ENCODE measurements around the gene HPCAL1.
"Not testable (repeated sequence)": the region's sequence is repeated elsewhere in the genome, so short reads cannot be mapped to it uniquely, and the experiment has no call there.

HPCAL1 gene

DNA sequence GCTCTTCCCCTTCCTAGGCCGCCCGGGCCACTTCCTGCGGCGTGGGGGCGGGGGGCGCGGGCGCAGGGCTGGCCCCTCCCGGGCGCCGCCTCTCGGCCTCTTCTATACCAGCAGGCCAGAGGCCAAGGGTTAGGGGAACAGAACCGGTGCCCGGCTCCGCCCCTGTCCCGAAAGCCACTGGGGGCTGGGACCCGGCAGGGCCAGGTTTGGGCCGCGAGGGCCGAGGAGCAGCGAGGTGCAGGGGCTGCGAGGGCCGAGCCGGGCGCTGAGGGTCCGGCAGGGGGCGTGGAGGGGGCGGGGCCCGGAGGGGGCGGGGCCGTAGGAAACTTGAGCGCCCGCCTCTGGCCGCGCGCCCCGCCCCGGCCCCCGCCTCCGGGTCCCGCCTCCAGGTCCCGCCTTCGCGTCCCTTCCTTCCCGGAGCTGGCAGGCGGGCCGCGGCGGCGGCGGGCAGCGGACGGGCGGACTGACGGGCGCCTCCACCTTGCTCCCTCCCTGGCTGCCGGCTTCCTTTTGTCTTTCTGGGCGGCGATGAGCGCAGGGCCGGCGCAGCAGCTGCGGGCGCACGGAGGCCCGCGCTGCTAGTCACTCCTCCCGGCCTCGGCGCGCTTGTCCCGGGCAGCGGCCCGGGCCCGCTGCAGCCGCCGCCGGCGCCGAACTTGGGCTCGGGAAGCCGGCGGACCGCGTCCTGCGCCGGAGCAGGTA is at the start of gene HPCAL1:
TSS of gene HPCAL1 (plus strand) at position 426 of the 702 bp plus-strand sequence. CDS start 116,854 bp downstream, outside the sequence.
- DNase-seq (ENCODE audit: low spot score): peak; percentile 96

GRCh38 chr2:10253596-10254372 is 48.9 kb upstream of the HPCAL1 start:
- no peak for DNase-seq (ENCODE audit: low spot score)

GRCh38 chr2:10254373-10255188 is 48.1 kb upstream of the HPCAL1 start:
- DNase-seq (ENCODE audit: low spot score): no peak

DNA sequence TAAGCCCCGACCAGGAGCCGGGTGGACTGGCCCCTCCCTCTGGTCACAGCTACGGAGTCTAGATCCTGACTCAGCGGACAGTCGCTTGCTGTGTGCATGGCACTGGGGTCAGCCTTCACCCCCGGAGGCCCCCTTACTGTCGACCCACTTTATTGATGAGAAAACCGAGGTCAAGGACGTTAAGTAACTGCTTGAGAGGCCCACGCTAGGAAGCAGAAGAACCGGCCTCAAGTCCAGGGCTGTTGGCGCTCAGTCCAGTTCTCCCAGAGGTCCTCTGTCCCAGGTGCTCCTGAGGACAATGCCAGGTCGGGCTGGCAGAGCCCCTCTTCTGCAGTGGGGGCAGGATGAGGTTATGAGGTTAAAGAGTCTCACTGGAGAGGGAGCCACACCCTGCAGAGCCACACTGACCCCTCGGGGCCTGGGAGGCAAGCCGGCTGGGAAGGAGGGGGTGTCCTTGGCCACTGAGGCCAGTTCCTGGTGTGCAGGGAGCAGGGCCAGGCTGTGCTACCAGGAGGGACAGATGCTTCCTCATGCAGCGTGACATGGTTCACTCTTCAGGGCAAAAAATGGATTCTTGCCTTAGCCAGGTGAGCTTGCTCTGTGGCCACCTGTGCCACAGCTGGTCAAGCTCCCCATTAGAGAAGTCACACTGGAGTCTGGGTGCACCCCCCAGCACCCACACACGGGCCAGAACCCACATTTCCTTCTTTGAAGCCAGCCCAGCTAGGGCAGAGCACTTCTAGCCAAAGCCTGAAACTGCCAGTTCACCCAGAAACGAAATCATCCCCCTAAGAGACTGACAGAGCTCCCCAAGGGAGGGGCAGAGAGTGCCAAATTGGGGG is 47.3 kb upstream of the HPCAL1 start:
- no peak for DNase-seq (ENCODE audit: low spot score)

DNA sequence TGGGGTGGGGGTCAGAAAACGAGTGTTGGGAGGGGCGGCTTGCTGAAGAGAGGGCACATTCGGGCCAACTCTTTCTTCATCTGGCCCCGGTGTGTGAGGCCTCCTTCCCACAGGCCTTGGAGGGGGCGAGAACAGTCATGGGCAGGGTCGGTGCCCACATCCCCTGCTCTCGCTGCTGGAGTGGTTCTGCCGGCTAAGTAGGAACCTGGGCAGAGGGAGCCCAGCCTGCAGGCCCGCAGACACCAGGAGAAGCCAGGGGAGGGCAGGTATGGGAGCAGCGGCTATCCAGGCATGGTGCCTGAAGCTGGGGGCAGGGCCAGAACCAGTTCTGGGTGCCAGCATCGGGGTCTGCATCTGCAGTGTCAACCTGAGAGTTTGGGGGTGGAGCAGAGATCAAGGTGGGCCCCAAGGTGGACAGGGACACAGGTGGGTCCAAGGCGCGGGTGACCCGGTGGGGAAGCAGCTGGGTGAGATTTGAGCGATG is 46.6 kb upstream of the HPCAL1 start:
- no peak for DNase-seq (ENCODE audit: low spot score)

- DNase-seq (ENCODE audit: low spot score): no peak
Observed at GRCh38 chr2:10256515-10257031, 46.1 kb upstream of the HPCAL1 start.

GRCh38 chr2:10257036-10257435 is 45.7 kb upstream of the HPCAL1 start:
- no peak for DNase-seq (ENCODE audit: low spot score)

- no peak for DNase-seq (ENCODE audit: low spot score)
Observed at GRCh38 chr2:10257500-10258147, 45.1 kb upstream of the HPCAL1 start.

- no peak for DNase-seq (ENCODE audit: low spot score)
Observed at GRCh38 chr2:10258326-10258725, 44.4 kb upstream of the HPCAL1 start.

GRCh38 chr2:10258726-10259125 is 44.0 kb upstream of the HPCAL1 start:
- DNase-seq (ENCODE audit: low spot score): no peak

DNA sequence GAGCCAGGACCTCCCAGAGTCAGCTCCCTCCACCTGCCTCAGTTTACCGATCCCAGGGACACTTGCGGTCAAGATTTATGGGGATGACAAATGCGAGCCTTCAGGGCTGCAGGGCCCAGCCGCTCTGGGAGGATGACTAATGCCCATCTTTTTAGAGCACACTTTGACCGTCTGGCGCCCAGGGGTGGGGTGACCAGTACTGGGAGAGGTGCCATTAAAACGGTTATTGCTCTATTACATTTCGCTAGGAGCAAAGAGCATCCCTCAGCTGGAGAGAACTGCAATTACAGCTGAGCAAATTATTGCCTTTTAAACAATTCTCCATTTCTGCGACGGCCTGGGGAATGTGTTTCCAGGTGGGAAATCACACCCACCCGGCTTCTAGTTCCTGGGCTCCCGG is 42.6 kb upstream of the HPCAL1 start:
- no peak for DNase-seq (ENCODE audit: low spot score)

DNA sequence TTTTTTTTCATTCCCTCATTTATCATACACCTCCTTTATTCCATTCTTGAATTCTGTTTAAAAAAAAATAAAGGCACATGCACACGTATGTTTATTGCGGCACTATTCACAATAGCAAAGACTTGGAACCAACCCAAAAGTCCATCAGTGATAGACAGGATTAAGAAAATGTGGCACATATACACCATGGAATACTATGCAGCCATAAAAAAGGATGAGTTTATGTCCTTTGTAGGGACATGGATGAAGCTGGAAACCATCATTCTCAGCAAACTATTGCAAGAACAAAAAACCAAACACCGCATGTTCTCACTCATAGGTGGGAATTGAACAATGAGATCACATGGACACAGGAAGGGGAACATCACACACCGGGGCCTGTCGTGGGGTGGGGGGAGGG is 39.2 kb upstream of the HPCAL1 start:
- DNase-seq (ENCODE audit: low spot score): not testable (repeated sequence)

DNA sequence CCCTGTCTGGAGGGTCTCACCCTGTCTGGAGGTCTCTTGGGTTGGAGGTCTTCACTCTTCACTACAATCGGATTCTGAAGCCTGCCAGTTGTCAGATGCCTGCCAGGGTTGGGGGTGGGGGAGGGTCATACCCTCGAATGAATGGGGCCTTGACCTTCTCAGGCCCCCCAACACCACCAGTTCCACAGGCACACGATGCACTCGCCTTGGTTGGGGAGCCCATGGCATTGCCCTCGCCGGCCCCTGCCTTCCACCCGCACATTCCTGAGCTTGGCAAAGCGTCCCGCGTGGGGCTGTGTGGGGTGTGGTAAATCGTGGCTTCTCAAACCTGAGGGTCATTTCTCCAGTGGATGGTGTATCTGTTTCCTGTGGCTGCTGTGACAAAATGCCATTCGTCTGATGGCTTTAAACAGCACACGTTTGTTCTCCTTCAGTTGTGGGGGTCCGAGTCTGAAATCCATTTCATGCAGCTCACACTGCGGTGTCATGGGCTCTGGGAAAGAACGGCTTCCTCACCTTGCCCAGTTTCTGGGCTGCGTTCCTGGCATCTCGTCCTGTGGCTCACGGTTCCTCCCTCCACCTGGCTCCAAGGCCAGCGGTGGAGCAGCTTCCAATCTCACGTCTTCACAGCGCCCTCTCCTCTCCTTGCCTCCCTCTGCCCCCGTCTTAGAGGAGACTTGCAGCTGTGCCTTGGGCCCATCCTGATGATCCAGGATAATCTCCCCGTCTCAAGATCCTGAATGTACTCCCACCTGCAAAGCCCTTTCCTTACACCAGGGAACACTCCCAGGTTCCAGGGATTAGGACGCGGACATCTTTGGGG is 38.0 kb upstream of the HPCAL1 start:
- DNase-seq (ENCODE audit: low spot score): no peak

DNA sequence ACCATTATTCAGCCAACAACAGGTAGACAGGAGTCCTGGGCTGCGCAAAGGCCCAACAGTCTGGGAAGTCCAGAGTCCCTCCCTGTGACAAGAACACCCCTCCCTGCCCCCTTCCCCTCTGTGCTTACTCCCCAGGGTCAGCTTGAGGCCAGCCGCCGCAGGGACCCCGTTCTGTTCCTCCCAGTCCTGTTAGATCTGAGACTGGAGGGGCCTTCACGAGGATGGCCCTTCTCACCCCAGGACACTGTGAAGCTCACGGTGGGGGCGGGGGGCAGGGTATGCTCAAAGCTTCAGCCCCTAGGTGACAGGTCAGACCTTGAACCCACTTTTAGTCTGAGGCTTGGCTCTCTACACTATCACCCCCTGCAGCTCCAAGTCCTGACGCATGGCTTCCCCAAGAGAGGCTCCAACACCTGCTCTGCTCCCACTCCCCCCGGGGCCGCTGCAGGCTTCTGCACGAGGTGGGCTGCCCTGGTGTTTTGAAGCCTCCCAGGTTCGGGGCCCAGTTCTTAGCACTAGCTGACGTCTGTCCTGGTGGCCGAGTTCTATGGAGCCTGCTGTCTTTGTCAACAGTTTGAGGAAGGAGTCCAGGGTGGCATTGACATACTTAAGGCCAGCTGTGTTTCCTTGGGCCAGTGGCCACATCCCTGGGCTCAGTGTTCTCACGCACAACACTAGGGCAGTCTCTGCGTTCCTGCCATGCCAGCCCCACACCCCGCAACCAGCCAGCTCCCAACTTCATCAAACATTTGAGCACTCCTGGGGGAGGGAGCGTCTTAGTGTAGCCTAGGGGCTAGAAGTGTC is 37.2 kb upstream of the HPCAL1 start:
- no peak for DNase-seq (ENCODE audit: low spot score)

DNA sequence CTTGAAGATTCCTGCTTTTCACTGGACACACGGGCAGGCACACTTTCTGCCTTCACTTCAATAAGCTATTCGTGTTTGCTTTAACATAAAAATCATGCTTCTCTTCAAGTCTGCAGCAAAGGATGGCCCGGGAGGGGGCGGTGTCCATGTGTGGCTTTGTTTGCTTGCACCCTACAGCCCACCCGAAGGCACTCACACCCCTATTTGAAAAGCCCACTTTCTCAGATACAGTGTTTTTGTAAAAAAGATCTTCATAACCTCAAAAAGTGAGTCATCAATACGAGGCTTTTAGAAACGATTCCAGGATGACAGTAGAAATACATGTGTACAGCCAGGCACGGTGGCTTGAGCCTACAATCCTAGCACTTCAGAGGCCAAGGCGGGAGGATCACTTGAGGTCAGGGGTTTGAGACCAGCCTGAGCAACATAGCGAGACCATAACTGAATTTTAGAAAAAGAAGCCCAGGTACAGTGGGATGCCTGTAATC is 36.5 kb upstream of the HPCAL1 start:
- no peak for DNase-seq (ENCODE audit: low spot score)

DNA sequence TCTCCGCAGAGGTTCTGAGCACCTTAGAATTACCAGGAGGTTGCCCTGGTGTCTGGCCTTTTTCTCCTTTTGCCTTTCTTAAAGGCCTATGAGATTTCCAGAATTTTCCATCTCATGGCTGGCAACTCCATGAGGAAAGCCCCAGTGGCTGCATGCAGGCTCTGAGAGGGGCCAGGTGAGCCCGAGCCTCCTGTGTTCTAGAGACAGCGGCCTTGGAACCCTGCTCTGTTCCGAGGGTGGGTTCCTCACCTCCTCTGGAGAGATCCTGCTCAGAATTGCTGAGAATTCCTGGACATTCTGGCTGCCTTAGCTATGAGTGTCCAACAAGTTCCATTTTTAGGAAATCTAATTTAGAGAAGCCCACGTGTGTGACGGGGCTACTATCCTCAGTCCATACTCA is 35.7 kb upstream of the HPCAL1 start:
- no peak for DNase-seq (ENCODE audit: low spot score)

DNA sequence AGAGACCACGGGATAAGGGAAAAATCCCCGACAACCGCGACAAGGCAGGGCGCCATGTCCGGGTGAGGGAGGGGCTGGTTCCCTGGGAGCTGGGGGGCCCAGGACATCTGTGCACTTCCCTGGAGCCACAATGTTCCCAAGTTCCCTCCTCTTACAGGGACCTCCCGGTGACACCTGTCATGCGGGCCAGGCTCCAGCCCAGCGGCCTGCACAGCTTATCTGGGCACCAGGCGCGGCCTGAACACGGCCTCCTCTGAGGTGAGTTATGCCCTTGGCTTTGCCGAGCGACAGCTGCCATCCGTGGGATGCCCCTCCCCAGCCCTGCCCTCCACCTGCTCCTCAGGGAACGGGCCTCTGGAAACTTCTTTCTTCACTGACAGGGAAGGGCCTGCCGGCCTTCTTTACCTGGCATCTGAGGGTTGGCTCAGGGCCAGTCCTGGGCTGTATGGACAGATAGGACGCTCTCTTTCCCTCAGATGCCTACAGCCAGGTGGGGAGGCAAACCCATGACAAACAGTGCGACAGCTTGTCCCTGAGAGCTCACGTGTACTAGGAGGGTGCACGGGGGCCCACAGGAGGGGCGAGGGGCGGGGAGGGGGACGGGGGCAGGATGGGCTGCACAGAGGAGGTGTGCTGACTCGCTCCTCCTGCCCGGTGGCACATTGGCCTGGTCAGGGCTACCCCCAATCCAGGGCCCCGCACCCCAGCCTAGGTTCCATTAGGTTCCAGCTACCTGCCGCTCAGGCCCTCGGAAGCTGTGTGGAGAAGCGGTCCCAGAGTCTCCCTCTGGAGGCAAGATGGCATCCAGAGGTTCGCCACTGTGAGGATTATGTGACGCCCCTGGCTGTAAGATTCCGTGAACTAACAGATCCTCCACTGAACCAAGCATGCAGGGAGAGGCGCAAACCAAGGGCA is 34.9 kb upstream of the HPCAL1 start:
- no peak for DNase-seq (ENCODE audit: low spot score)

DNA sequence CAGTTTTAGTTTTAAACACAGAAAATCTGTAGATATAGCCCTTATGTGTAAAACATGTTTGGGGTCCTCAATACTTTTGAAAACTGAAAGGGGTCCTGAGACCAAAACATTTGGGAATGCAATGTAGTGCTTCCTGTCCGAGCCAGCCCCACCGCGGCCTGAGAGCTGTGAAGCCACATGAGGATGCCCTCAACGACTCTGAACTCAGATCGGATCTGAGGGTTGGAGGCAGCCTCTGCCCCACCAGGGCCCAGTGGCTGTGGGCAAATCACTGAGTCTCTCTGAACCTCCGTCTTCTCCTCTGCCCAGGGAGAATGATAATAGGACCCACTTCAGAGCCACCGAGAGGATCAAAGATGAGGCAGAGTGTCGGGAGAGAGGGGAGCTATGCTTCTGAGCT is 33.4 kb upstream of the HPCAL1 start:
- no peak for DNase-seq (ENCODE audit: low spot score)
